ENCODE measurements around the gene MICALL2.

MICALL2 gene

DNA sequence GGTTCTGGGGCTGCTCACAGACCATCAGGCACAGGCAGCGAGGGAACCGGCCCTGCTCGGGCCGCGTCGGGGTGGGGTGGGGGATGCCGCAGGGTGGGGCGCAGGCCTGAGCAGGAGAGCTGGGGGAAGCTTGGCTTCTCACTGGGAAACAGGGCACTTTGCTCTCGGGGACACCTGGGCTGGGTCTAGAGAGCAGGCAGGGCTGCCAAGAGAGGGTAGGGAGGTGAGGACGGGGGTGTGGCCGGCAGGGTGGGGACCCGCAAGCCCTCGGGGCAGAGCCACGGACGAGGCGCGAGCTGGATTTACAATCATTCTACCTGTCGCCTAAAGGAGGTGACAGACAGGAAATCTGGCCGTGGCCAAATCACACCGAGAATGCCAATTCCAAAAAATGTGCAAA lies 33.9 kb upstream of the MICALL2 start:
- no peak for DNase-seq (ENCODE audit: low read depth)

DNA sequence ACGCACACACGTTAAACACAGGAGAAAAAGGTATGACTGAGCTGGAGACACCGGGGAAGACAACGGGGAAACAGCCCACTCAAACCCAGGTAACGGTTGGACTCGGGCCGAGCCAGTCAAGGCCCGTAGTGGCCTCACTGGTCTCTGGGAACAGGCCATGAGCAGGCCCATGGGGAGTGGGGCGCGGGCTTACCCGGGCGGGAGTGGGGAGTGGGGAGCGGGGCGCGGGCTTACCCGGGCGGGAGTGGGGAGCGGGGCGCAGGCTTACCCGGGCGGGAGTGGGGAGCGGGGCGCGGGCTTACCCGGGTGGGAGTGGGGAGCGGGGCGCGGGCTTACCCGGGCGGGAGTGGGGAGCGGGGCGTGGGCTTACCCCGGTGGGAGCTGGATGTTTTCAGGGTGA lies 33.4 kb upstream of the MICALL2 start:
- DNase-seq (ENCODE audit: low read depth), result no peak

DNA sequence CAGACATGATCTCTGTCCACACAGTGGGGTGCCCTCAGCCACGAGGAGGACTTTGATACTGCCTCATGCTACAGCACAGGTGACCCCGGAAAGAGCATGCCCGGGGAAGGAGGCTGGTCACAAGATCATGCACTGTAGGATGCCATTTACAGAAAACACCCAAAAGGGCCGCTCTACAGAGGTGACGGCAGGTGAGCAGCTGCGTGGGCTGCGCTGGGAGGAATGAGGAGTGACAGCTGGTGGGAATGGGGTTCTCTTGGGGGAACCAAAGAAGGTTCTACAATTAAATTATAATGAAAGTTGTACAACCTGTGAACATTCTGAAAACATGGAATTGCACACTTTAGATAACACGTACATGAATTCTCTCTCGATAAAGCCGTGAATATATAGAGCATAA lies 33.0 kb upstream of the MICALL2 start:
- DNase-seq (ENCODE audit: low read depth), result no peak

DNA sequence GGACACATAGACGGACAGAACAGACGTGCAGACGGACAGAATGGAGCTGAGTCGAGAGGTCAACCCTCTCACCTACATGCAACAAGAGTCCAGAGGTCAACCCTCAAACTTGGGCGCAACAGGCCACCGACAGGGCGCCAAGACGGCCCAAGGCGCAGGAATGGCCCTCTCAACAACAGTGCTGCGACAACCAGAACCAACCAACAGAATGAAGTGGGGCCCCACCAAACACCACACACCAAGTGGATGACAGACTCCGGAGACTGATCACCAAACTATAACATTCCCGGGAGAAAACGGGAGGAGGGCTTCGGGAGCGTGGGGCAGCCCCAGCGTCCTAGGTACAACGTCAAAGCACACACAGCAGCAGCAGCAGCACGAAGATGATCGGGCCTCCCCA lies 31.6 kb upstream of the MICALL2 start:
- DNase-seq (ENCODE audit: low read depth), result no peak

DNA sequence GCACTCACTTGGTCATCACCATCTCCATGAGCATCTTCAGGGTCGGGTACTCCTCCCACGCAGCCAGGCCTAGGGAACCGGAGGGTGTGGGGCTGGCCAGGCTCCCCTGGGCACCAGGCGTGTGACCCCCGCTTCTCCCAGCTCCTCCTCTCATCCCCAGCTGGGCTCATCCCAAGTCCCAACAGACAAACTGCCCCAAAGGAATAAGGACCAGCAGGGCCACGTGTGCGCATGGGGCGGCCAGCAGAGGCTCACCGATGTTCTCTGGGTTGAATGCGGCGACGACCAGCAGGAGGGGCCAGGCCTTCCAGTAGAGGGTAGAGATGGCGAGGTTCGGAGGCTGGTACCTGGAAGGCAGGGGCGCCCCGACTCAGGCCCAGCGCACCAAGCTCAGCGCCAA lies 30.1 kb upstream of the MICALL2 start:
- DNase-seq (ENCODE audit: low read depth), result no peak

DNA sequence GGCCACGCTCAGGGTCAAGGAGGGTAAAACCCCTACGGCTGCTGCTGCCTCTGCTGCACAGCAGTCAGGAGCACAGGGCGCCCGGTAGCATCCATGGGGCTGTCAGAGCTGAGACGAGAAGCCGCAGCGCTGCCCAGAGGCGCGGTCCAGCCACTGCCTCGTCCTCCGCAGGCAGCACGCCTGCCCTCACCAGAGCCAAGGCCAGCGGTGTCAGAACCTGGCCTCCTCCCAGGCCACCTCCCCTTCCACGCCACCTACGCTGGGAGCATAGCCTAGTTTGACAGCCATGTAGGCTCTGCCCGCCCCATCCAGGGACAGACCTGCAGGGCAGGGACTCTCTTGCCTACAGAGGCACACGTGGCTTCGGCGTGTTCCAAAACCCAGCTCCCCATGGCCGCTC lies 28.7 kb upstream of the MICALL2 start:
- no peak for DNase-seq (ENCODE audit: low read depth)

DNA sequence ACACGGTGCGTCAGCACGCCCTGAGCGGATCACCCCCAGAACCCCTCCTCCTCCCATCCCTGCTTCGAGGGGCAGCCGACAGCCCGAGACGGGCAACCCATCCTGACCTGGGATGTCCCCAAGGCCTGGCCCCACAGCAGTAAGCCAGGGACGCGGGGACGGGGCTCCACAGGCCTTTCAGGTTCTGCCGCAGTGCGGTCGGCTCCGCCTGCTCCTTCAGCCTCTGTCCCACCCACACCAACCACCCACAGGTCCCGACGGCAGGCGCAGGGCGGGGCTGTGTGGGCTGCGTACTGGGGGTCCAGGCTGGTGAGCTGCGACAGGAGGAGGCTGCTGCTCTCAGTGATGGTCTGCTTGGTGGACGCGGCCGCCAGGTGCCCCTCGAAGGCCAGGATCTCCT lies 28.2 kb upstream of the MICALL2 start:
- no peak for DNase-seq (ENCODE audit: low read depth)

DNA sequence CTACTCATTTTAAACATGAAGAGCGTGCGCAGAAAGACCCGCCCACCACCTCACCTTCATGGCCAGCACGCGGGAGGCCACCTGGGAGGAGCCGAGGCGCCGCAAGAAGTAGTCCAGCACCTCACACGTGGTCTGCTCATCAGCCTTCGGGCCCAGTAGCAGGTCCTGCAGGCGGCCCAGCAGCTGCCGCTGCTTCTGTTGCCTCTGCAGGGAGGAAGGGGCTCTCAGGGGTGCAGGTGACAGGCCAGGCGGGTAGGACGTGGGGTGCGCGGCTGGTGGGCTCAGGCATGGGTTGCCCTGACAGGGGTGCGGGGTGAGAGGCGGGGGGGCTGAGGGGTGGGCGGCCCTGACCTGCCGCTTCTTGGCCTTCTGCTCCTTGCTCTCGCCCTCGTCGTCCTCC lies 27.3 kb upstream of the MICALL2 start:
- no peak for DNase-seq (ENCODE audit: low read depth)

DNA sequence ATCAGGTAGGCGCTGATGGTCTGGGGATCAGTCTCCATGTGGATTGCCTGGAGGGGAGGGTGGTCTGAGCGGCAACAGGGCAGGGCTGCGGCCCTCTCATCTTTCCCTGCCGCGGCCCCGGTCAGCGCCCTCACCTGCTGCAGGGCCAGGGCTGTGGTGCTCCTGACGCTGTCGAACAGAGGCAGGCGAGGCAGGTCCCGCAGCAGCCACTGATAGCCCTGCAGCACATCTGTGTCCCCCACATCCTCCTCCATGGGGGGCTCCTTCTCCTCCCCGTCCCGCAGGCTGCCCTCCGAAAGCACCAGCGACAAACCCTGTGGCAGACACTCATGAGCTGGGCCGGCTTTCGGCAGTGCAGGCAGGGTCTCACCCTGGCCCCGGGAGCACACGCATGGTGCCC lies 25.9 kb upstream of the MICALL2 start:
- DNase-seq (ENCODE audit: low read depth), result no peak

DNA sequence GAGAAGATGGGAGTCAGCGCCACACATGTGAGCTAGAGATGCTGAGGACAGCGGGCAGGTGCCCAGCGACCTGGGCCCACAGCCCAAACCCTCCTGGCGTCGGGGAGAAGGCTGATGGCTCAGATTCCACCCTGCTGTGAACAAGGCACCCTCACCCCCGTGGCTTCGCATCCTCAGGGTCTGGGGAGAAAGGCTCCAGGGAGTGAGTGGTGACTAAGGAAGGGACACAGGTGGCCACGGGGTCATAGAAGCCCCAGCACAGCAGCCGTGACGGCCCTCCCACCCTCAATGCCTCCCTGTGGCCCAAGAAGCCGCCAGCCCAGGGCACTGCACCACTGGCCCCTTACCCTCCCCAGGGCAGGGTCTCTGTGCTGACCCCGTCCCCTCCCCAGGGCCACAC lies 25.3 kb upstream of the MICALL2 start:
- DNase-seq (ENCODE audit: low read depth), result no peak

DNA sequence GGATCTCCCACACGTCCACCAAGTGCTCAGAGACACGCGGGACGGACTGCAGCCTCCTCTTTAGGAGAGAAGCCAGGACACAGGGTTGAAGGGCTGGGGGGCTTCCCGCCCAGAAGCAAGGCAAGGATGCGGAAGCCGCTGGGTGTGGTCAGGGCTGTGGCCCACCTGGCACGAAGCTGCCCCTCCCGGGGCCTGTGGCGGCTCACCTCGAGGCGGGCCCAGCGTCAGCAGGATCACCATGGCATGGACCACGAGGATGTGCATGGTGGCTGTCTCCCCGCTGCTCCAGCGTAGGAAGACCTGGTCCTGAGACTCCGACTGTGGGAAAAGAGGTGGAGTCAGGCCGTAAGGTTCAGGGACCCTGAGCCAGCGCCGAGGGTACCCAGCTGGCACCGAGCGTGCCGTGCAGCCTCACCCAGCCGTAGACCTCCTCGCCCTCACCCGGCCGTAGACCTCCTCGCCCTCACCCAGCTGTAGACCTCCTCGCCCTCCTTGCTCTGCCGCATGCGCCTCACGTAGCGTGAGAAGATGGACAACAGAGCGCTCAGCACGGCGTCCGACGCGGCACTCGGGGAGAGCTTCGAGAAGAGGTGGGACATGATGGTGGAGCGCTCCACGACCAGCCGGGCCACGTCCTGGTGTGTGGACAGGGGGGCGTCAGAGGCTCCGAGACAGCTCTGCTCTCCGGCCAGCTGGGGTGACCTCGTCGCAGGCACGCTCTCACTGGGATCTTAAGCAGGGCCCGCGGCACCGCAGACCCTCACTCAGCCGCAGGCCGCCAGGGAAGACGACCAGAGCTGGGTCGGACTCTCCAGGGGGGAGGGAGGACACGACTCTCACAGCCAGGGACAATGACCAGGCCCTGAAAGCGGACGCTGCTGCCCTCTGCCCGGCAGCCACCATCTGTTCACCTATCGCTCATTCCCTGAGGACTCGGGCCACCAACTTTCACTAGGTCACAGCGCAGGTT lies 24.6 kb upstream of the MICALL2 start:
- DNase-seq (ENCODE audit: low read depth), result no peak

DNA sequence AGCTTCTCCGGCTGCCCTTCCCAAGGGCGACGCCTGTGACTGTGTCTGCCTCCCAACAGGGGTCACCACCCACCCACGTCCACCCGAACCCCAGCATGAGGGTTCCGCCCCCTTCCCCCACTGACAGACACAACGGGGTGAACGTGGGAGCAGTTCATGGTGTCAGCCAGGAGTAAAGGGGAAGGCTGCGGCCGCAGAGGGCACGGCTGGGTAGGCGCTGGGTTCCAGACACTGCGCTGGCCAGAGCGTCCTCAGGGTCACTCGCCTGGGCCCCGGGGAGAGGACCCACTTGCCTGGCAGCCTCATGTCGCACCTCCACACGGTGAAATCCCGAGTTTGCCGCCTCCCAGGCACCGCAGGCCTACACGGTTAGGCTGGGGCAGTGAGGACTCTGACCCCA lies 23.8 kb upstream of the MICALL2 start:
- no peak for DNase-seq (ENCODE audit: low read depth)

DNA sequence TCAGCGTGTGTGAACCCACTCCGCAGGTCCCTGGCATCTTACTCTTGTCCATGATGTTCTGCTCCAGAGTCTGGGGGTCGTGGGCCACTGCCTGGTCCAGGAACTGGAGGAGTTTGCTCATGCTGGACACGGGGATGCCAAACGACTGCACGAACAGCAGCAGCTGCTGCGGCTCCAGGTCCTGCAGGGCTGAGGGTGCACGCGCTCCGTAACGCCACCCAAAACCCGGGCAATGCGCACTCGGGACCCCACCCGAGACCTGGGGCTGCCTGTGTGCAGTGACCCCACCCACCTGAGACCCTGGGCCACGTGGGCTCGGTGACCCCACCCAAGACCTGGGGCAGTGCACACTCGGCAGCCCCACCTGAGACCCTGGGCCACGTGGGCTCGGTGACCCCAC lies 22.0 kb upstream of the MICALL2 start:
- DNase-seq (ENCODE audit: low read depth), result no peak

DNA sequence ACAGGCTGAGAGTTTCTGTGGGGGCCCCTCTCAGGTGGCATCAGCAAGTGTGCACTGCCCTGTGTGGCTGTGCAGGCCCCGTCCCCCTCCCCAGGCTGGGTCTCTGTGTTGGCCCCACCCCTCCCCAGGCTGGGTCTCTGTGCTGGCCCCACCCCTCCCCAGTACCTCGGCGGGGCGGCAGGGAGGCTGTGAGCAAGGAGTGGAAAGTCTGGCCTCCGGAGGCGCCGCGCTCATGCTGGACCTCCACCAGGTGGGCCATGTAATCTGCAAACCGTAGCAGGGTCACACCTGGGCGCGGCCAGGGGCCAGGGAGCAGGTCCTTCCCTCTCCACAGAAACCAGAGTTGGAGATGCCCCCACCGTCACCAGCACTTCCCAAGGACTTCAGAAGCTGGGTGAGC lies 21.4 kb upstream of the MICALL2 start:
- DNase-seq (ENCODE audit: low read depth), result no peak

DNA sequence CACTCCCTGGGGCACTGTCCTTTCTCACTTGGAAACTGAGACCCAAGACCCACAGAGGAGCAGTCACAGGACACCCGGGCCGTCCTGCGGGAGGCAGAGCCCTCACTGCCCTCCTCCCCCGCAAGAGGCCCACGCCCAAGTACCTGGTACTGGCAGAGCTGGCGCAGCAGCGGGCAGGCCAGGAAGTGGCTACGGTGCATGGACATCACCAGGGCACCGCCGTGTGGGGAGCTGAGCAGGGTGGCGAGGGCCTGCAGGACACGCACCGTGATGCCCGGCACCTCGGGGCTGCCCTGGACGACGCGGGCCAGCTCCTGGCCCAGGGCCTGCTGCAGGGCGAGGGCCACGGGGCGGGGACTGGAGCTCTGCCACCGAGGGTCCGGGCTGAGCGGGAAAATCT lies 20.0 kb upstream of the MICALL2 start:
- no peak for DNase-seq (ENCODE audit: low read depth)

DNA sequence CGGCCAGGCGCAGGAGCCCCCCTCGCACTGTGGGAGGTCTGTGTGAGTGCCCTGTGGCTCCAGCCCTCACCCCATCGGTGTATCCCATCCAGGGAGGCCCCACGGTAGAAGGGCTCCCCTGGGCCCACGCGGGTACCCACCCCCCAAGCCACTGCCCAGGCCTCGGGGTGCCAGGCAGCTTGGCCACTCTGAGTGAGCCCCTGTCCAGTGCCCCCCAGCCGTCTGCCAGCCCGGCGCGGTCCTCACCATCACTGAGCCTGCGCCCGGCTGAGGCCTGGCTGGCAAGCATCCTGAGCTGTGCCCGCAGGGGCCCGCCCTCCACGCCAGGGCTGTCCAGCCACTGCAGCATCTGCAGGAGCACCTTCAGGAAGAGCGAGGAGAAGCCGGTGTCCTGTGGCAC lies 19.2 kb upstream of the MICALL2 start:
- no peak for DNase-seq (ENCODE audit: low read depth)

DNA sequence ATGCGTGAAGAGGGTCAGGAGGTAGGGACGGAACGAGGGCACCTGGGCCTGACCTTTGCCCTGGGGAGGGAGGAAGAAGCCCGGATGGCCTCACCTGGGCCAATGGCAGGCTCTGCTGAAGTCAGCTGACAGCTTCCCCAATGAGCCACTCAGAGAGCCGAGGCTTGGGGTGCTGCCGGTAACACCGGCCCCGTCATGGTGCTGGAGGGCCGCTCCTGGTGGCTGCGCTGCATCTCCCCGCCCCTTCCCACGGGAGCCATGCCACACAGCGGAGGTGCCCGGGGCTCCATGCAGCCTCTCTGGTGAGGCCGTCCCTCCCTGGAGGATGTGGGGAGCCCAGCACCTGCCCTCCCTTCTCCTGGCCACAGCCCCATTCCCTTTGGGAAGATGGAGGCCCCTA lies 17.6 kb upstream of the MICALL2 start:
- DNase-seq (ENCODE audit: low read depth), result no peak

DNA sequence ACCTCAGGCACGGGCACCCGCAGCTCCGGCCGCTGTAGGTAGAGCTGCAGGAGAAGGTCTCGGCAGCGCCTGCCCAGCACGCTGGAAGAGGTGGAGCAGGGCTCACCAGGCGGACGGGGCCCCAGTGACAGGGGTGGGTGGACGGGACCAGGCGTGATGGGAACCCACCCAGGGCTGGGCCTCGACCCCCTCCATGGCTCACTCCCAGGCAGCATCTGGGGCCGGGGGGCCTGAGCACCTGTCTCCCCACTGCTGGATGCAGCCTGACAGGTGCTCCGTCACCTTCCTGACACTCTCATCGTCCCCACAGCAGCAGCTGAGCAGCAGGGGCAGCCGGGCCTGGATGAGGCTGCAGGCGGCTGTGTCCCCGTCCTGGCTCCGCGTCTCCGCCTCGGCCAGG lies 16.7 kb upstream of the MICALL2 start:
- DNase-seq (ENCODE audit: low read depth), result no peak

DNA sequence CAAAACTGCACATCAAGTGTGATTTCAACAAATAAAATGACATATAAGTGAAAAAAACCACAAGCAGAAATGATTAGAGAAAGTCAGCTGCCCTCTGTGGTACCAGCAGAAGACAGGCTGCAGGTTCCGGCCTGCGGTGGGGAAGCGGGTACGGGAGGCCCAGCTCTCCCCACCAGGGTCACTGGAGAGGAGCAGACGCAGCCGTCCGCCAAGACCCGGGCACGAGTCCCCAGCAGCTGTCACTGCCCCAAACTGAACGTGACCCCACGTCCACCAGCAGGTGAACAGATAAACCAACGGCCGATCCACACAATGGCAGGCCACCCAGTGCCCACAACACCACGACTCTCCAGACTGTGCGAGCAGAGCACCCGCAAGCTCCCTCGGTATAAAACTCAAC lies 16.1 kb upstream of the MICALL2 start:
- DNase-seq (ENCODE audit: low read depth), result no peak

DNA sequence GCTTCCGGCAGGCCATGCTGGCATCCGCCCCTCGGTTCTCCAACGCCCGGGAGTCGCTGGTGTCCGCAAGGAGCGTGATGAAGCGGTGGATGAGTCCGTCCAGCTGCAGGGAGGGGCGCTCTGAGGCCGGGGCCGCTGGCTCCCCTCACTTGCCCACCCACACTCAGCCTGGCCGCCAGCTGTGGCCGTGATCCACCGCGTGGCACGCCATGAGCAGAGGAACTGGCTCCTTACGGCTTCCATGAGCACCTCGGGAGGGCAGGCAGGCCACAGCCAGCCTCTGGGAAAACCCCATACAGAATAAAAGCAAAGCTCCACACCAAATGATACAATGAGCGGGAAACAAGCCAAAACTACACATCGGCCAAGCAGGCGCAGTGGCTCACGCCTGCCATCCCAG lies 15.5 kb upstream of the MICALL2 start:
- DNase-seq (ENCODE audit: low read depth), result no peak

DNA sequence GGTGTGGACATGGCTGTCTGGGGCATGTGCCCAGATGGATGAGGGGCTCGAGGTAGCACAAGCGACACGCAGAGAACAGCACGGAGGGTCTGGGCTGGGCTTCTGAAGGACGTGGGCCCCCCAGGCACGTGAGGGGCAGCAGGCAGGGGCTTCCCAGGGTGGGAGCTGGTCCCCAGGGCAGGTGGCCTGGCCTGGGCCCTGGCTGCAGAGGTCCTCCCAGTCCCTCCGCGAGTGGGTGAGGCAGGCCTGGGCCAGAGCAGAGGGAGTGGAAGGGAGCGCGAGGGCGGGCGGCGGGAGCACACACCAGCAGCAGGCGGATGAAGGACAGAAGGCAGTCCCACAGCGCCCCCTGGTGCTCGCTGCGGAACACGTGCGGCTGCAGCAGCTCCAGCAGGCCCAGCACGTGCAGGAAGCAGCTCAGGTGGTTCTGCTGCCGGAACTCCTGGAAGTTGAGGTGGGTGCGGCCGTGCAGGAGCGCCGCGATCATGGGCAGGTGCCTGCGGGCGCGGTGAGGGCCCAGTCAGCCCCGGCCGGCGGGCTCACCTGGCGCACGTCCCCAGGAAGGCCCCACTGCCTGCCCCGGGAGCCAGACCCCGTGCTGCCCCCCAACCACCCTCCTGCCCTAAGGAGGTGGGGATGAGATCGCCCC lies 14.7 kb upstream of the MICALL2 start:
- DNase-seq (ENCODE audit: low read depth), result peak; percentile 69

DNA sequence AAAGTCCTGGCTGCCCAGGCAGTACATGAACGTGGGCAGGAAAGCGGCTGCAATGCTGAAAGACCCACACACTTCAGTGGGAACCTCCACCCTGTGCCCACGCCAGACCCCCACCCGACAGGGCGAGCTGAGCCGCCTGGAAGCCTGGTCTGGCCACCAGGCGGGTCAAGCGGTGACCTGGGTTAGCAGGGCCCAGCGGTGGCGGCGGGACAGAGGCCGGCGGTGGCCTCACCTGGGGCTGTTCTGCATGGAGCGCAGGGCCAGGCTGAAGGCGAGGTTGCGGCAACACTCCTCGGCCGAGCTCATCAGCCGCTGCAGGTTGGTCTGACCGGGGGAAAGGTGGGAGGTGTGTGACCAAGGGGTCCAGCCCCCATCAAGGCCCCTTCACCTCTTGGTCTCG lies 11.6 kb upstream of the MICALL2 start:
- DNase-seq (ENCODE audit: low read depth), result no peak

DNA sequence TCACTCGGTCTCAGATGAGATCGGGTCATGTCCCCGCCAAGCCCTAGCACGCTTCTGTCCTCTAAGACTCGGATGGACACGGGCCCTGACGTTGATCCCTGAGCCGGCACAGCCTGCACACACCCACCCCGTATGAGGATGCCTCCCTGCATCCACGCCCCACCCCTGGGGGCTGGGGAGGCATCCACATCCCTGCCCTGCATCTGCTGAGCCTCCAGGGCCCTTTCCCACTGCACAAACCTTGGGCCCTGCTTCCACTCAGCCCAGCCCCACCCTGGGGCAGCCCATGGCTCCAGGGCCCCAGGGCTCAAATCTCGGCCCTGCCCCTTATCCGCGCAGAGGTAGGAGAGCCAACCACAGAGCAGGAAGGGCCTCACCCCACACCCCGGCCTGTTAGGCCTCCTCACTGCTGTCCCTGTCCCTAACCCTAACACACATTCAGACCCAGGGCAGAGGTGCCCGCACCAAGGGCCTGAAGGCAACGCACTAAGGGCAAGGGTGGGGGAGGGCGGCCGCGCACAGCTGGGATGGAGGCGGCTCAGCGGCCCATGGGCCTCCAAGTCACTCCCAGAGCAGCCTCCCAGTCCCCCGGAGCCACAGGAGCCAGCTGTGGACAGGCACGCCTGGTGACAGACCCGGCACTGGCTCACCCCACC lies 9.5 kb upstream of the MICALL2 start:
- DNase-seq (ENCODE audit: low read depth), result no peak

Data from stimulated activated CD8-positive, alpha-beta memory T cell treated with anti-CD3 and anti-CD28 coated beads, Interleukin-12 subunit alpha, Interleukin-12 subunit beta, amount 100 ng/mL, for 1 hour (primary cell).